ENCODE results near the gene ITIH1. TPM values are rescaled to one million over a fixed set of nuclear protein-coding genes. Genes with fewer than 3 reads are reported as not detected.

Gene ITIH1
- polyA plus RNA-seq, 1 donor from 2014 or later: not detected

GRCh38 chr3:52787672-52788625 lies 10.6 kb downstream of the ITIH1 start:
- H3K9me3 ChIP-seq (ENCODE audit: low read length): no peaks in the 10 kb centered on the region
- H3K4me2 ChIP-seq (ENCODE audit: low read length): no peak overlapping the region

DNA sequence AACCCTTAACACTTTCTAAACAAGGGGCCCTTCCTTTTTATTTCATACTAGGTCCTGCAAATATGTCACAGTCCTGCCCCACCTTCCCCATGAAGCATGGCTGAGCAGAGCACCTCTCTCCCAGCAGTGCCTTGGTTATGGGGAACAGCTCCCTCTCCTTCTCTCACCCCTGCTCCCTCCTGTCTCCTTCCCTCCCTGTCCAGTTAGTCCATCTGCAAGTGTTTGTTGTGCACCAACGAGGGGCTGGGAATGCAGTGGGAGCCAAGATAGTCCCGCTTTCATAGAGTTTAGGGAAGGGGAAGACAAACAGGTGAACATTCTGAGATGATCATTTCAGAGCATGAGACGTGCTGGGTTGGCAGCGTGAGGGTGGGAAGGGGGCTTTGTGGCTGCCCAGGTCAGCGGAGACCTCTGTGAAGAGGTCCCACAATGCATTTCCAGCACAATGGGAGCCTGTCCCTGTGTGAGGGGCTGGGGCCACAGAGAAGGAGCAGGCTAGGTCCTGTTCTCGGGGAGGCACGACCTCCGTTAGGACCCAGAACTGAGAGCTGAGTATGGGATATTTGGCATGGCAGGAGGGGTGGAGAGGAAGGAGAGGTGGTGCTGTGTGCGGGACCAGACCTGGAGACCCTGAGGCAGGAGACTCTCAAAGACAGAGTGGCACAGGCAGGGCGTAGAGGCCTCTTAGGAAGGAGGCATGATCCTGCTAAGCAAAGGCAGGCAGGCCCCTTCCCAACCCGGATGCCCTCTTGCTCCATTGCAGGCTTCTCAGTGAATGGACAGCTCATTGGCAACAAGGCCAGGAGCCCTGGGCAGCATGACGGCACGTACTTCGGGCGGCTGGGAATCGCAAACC lies 11.7 kb downstream of the ITIH1 start:
- H3F3A ChIP-seq (ENCODE audit: insufficient read depth, low read length, poor library complexity, severe bottlenecking): no peaks in the 10 kb centered on the region
- no peaks in the 10 kb centered on the region for H3K79me2 ChIP-seq (replicated peaks; ENCODE audit: insufficient read depth, low read length)
- no peak overlapping the region for H3K9ac ChIP-seq (ENCODE audit: low read length)
- no peak overlapping the region for H3K4me2 ChIP-seq (ENCODE audit: low read length)
- TF ChIP-seq MXI1 (conservative IDR thresholded peaks at IDR 0.05; ENCODE audit: poor library complexity, severe bottlenecking): no peak
- no peaks in the 10 kb centered on the region for H3K9me2 ChIP-seq (ENCODE audit: insufficient read depth, low read length)
- H3K9me3 ChIP-seq (ENCODE audit: low read length): no peaks in the 10 kb centered on the region
- no peaks in the 10 kb centered on the region for H4K20me1 ChIP-seq (ENCODE audit: insufficient read depth)
- H3K4me3 ChIP-seq (ENCODE audit: low read length): no peak overlapping the region
- H3K27me3 ChIP-seq (ENCODE audit: insufficient read depth, low read depth, low read length): no peaks in the 10 kb centered on the region
- no peak overlapping the region for H2AFZ ChIP-seq (ENCODE audit: low read depth, low read length)
- no peaks in the 10 kb centered on the region for H3K36me3 ChIP-seq (ENCODE audit: insufficient read depth, low read length)
- H3K27ac ChIP-seq (ENCODE audit: low read length): no peak overlapping the region

More at GRCh38 chr3:52787672-52788625, 10.6 kb downstream of the ITIH1 start:
- H2AFZ ChIP-seq (ENCODE audit: low read depth, low read length): no peak overlapping the region
- no peak for TF ChIP-seq MXI1 (conservative IDR thresholded peaks at IDR 0.05; ENCODE audit: poor library complexity, severe bottlenecking)
- no peak for TF ChIP-seq RAD21 (conservative IDR thresholded peaks at IDR 0.05)
- TF ChIP-seq EZH2 (IDR thresholded peaks at IDR 0.05; ENCODE audit: borderline replicate concordance, insufficient read depth, low read length, poor library complexity, severe bottlenecking): no peak
- no peak for TF ChIP-seq EP300 (conservative IDR thresholded peaks at IDR 0.05; ENCODE audit: poor library complexity, severe bottlenecking)
- TF ChIP-seq, protein P1, sequence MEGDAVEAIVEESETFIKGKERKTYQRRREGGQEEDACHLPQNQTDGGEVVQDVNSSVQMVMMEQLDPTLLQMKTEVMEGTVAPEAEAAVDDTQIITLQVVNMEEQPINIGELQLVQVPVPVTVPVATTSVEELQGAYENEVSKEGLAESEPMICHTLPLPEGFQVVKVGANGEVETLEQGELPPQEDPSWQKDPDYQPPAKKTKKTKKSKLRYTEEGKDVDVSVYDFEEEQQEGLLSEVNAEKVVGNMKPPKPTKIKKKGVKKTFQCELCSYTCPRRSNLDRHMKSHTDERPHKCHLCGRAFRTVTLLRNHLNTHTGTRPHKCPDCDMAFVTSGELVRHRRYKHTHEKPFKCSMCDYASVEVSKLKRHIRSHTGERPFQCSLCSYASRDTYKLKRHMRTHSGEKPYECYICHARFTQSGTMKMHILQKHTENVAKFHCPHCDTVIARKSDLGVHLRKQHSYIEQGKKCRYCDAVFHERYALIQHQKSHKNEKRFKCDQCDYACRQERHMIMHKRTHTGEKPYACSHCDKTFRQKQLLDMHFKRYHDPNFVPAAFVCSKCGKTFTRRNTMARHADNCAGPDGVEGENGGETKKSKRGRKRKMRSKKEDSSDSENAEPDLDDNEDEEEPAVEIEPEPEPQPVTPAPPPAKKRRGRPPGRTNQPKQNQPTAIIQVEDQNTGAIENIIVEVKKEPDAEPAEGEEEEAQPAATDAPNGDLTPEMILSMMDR (IDR thresholded peaks at IDR 0.05; ENCODE audit: poor library complexity, severe bottlenecking): no peak
- no peak for TF ChIP-seq POLR2AphosphoS5 (IDR thresholded peaks at IDR 0.05)
- no peak for TF ChIP-seq SMC3 (conservative IDR thresholded peaks at IDR 0.05; ENCODE audit: poor library complexity)
- H3K9ac ChIP-seq (ENCODE audit: low read length): no peak overlapping the region
- H3K4me3 ChIP-seq (ENCODE audit: low read length): no peak overlapping the region
- no peak overlapping the region for H3K27ac ChIP-seq (ENCODE audit: low read length)
- H4K20me1 ChIP-seq (ENCODE audit: insufficient read depth): no peaks in the 10 kb centered on the region
- H3K36me3 ChIP-seq (ENCODE audit: insufficient read depth, low read length): no peaks in the 10 kb centered on the region
- H3F3A ChIP-seq (ENCODE audit: insufficient read depth, low read length, poor library complexity, severe bottlenecking): no peaks in the 10 kb centered on the region
- no peaks in the 10 kb centered on the region for H3K9me2 ChIP-seq (ENCODE audit: insufficient read depth, low read length)
- no peaks in the 10 kb centered on the region for H3K79me2 ChIP-seq (replicated peaks; ENCODE audit: insufficient read depth, low read length)
- H3K27me3 ChIP-seq (ENCODE audit: insufficient read depth, low read depth, low read length): no peaks in the 10 kb centered on the region

- Histone ChIP-seq H3K4me3 (ENCODE audit: low read length) (no peak overlapping the region), H3K27me3 (ENCODE audit: insufficient read depth, low read depth, low read length) (no peaks in the 10 kb centered on the region), H3K9me2 (ENCODE audit: insufficient read depth, low read length) (no peaks in the 10 kb centered on the region), H3F3A (ENCODE audit: insufficient read depth, low read length, poor library complexity, severe bottlenecking) (no peaks in the 10 kb centered on the region), H3K9ac (ENCODE audit: low read length) (no peak overlapping the region), H3K27ac (ENCODE audit: low read length) (no peak overlapping the region), H3K4me2 (ENCODE audit: low read length) (no peak overlapping the region), H3K9me3 (ENCODE audit: low read length) (no peaks in the 10 kb centered on the region), H3K79me2 (replicated peaks; ENCODE audit: insufficient read depth, low read length) (no peaks in the 10 kb centered on the region), H2AFZ (ENCODE audit: low read depth, low read length) (no peak overlapping the region), H4K20me1 (ENCODE audit: insufficient read depth) (no peaks in the 10 kb centered on the region), H3K36me3 (ENCODE audit: insufficient read depth, low read length) (no peaks in the 10 kb centered on the region)
- TF ChIP-seq EP300 (conservative IDR thresholded peaks at IDR 0.05; ENCODE audit: poor library complexity, severe bottlenecking): no peak
- TF ChIP-seq POLR2AphosphoS5 (IDR thresholded peaks at IDR 0.05): no peak
- no peak for TF ChIP-seq MXI1 (conservative IDR thresholded peaks at IDR 0.05; ENCODE audit: poor library complexity, severe bottlenecking)
- TF ChIP-seq EZH2 (IDR thresholded peaks at IDR 0.05; ENCODE audit: borderline replicate concordance, insufficient read depth, low read length, poor library complexity, severe bottlenecking): no peak
- no peak for TF ChIP-seq REST (IDR thresholded peaks at IDR 0.05; ENCODE audit: borderline replicate concordance)
- no peak for TF ChIP-seq TAF1 (IDR thresholded peaks at IDR 0.05; ENCODE audit: low read depth)
- no peak for TF ChIP-seq SMC3 (conservative IDR thresholded peaks at IDR 0.05; ENCODE audit: poor library complexity)
- no peak for TF ChIP-seq RAD21 (conservative IDR thresholded peaks at IDR 0.05)
- TF ChIP-seq, protein P1 (IDR thresholded peaks at IDR 0.05; ENCODE audit: poor library complexity, severe bottlenecking): no peak
Observed at GRCh38 chr3:52789746-52790040, 12.3 kb downstream of the ITIH1 start.
